PC-9 (cell line): ENCODE results near the gene RYR2.

Experiments used
- EZH2 ChIP-seq: fragments of 200-600 bp; sonication (generic); IDR thresholded peaks from 2 replicates; pipeline ENCODE4 v1.8.0; 2017; ENCODE audit warnings: antibody characterized with exemption, low read depth
- TF ChIP-seq, protein P1 (sequence below): fragments of 200-600 bp; sonication (generic); conservative IDR thresholded peaks from 2 replicates; pipeline ENCODE4 v1.6.1; 2017; ENCODE audit warnings: mixed run types, antibody characterized with exemption, mild to moderate bottlenecking, moderate library complexity

DNA sequence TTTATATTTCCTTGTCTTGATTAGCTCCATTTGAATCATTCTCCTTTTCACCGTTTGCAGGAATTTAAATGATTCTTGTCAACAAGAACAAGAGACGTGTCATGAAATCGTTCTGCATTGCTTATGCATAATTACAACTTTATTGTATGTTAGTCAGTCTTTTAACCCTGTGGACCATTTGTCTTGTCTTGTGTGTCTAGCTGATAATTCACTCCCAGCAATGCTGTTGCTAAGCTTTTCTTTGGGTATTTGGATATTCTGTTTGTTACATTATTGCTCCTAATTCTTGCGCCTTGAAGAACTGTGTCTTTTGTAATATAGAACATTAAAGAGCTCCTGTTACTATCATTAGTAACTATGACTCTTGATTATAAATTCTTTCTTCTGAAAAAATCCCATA, 311.9 kb downstream of the RYR2 start:
- no peak for TF ChIP-seq EZH2
- TF ChIP-seq, protein P1, sequence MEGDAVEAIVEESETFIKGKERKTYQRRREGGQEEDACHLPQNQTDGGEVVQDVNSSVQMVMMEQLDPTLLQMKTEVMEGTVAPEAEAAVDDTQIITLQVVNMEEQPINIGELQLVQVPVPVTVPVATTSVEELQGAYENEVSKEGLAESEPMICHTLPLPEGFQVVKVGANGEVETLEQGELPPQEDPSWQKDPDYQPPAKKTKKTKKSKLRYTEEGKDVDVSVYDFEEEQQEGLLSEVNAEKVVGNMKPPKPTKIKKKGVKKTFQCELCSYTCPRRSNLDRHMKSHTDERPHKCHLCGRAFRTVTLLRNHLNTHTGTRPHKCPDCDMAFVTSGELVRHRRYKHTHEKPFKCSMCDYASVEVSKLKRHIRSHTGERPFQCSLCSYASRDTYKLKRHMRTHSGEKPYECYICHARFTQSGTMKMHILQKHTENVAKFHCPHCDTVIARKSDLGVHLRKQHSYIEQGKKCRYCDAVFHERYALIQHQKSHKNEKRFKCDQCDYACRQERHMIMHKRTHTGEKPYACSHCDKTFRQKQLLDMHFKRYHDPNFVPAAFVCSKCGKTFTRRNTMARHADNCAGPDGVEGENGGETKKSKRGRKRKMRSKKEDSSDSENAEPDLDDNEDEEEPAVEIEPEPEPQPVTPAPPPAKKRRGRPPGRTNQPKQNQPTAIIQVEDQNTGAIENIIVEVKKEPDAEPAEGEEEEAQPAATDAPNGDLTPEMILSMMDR = no peak
